ENCODE measurements around the gene MAGI1. TPM values are rescaled to one million over a fixed set of nuclear protein-coding genes. Genes with fewer than 3 reads are reported as not detected.

Gene MAGI1
- total RNA-seq, 2 donors from 2014 or later = 38.6 to 45.1 TPM

GRCh38 chr3:65854606-65855304 is 184.0 kb downstream of the MAGI1 start:
- no peaks in the 10 kb centered on the region for H3K27me3 Mint-ChIP-seq (ENCODE audit: insufficient read depth)
- 28 to 55% methylated on average over 6 to 8 of the region's 8 CpGs for WGBS, 2 experiments (ENCODE audit: insufficient coverage in 1 of 2, insufficient read length in 1 of 2)
- H3K9me3 ChIP-seq (ENCODE audit: control insufficient read depth, low read length) = peaks cover 6% of the 10 kb centered on the region
- peaks cover 10% of the 10 kb centered on the region for H3K9me3 Mint-ChIP-seq
- no peak overlapping the region for H3K27ac ChIP-seq (ENCODE audit: low read depth, low read length)
- H3K4me3 ChIP-seq (ENCODE audit: low read length) = no peak overlapping the region
- H3K4me1 Mint-ChIP-seq = peaks cover 54% of the 10 kb centered on the region
- no peaks in the 10 kb centered on the region for H3K27me3 ChIP-seq (ENCODE audit: control insufficient read depth, insufficient read depth, low read length, poor library complexity, severe bottlenecking)
- DNase-seq = peak; percentile 70
- peak overlapping the region; percentile 57 for H3K27ac Mint-ChIP-seq
- peak overlapping the region; percentile 9 for H3K4me3 Mint-ChIP-seq
- H3K9ac ChIP-seq (ENCODE audit: extremely low read depth, low read length, poor library complexity, severe bottlenecking) = no peak overlapping the region
- H3K4me1 ChIP-seq (ENCODE audit: control insufficient read depth, insufficient read depth, low read length) = peaks cover 20% of the 10 kb centered on the region
- H3K36me3 ChIP-seq (ENCODE audit: control insufficient read depth, insufficient read depth, low read length) = no peaks in the 10 kb centered on the region
- TF ChIP-seq, protein P1, sequence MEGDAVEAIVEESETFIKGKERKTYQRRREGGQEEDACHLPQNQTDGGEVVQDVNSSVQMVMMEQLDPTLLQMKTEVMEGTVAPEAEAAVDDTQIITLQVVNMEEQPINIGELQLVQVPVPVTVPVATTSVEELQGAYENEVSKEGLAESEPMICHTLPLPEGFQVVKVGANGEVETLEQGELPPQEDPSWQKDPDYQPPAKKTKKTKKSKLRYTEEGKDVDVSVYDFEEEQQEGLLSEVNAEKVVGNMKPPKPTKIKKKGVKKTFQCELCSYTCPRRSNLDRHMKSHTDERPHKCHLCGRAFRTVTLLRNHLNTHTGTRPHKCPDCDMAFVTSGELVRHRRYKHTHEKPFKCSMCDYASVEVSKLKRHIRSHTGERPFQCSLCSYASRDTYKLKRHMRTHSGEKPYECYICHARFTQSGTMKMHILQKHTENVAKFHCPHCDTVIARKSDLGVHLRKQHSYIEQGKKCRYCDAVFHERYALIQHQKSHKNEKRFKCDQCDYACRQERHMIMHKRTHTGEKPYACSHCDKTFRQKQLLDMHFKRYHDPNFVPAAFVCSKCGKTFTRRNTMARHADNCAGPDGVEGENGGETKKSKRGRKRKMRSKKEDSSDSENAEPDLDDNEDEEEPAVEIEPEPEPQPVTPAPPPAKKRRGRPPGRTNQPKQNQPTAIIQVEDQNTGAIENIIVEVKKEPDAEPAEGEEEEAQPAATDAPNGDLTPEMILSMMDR (conservative IDR thresholded peaks at IDR 0.05) = no peak
- no peaks in the 10 kb centered on the region for H3K36me3 Mint-ChIP-seq (ENCODE audit: low read depth)

DNA sequence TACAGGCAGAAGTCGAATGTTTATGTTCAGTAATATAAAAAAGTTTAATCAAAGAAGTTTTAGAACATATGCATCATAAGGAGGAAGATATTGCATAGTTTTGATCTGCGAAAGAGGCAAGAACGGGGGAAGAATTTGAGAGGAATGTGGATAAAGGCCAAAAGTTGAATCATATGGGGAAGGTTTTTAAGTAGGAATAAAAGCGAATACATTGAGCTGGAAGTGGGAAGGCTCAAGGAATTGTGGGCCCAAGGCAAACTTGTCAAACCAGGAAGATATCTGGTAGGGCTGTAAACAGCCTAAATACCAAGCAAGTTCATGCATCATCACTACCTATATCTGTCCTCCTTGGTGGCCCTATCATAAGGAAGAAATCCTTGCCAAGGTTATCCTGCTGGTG is 186.9 kb downstream of the MAGI1 start:
- H3K36me3 ChIP-seq (ENCODE audit: control insufficient read depth, insufficient read depth, low read length) = no peaks in the 10 kb centered on the region
- H3K4me1 ChIP-seq (ENCODE audit: control insufficient read depth, insufficient read depth, low read length) = peaks cover 12% of the 10 kb centered on the region
- no peak for DNase-seq
- H3K27me3 ChIP-seq (ENCODE audit: control insufficient read depth, insufficient read depth, low read length, poor library complexity, severe bottlenecking) = no peaks in the 10 kb centered on the region
- H3K9me3 ChIP-seq (ENCODE audit: control insufficient read depth, low read length) = no peaks in the 10 kb centered on the region
- no peak overlapping the region for H3K9ac ChIP-seq (ENCODE audit: extremely low read depth, low read length, poor library complexity, severe bottlenecking)
- peaks cover 52% of the 10 kb centered on the region for H3K4me1 Mint-ChIP-seq
- no peak overlapping the region for H3K27ac ChIP-seq (ENCODE audit: low read depth, low read length)
- no peaks in the 10 kb centered on the region for H3K9me3 Mint-ChIP-seq
- no peak overlapping the region for H3K27ac Mint-ChIP-seq
- no peak overlapping the region for H3K4me3 ChIP-seq (ENCODE audit: low read length)
- 95 to 100% methylated on average over 3 to 4 of the region's 4 CpGs for WGBS, 2 experiments (ENCODE audit: insufficient coverage in 1 of 2, insufficient read length in 1 of 2)
- TF ChIP-seq, protein P1 (conservative IDR thresholded peaks at IDR 0.05) = no peak
- no peaks in the 10 kb centered on the region for H3K27me3 Mint-ChIP-seq (ENCODE audit: insufficient read depth)
- no peaks in the 10 kb centered on the region for H3K36me3 Mint-ChIP-seq (ENCODE audit: low read depth)
- H3K4me3 Mint-ChIP-seq = no peak overlapping the region

GRCh38 chr3:65850261-65850660 is 188.5 kb downstream of the MAGI1 start:
- WGBS, 2 experiments (ENCODE audit: insufficient coverage in 1 of 2, insufficient read length in 1 of 2) = 92 to 95% methylated on average over 3 of the region's 3 CpGs
- no peak overlapping the region for H3K4me3 Mint-ChIP-seq
- H3K27ac Mint-ChIP-seq = peak overlapping the region; percentile 35
- Histone ChIP-seq H3K27ac (ENCODE audit: low read depth, low read length) (no peak overlapping the region), H3K9ac (ENCODE audit: extremely low read depth, low read length, poor library complexity, severe bottlenecking) (no peak overlapping the region), H3K4me3 (ENCODE audit: low read length) (no peak overlapping the region), H3K9me3 (ENCODE audit: control insufficient read depth, low read length) (no peaks in the 10 kb centered on the region), H3K4me1 (ENCODE audit: control insufficient read depth, insufficient read depth, low read length) (peaks cover 9% of the 10 kb centered on the region), H3K27me3 (ENCODE audit: control insufficient read depth, insufficient read depth, low read length, poor library complexity, severe bottlenecking) (no peaks in the 10 kb centered on the region), H3K36me3 (ENCODE audit: control insufficient read depth, insufficient read depth, low read length) (no peaks in the 10 kb centered on the region)
- TF ChIP-seq, protein P1 (conservative IDR thresholded peaks at IDR 0.05) = no peak
- H3K27me3 Mint-ChIP-seq (ENCODE audit: insufficient read depth) = no peaks in the 10 kb centered on the region
- peaks cover 41% of the 10 kb centered on the region for H3K4me1 Mint-ChIP-seq
- no peak for DNase-seq
- no peaks in the 10 kb centered on the region for H3K9me3 Mint-ChIP-seq
- H3K36me3 Mint-ChIP-seq (ENCODE audit: low read depth) = no peaks in the 10 kb centered on the region
